A549 (cell line): ENCODE measurements around the gene PEX16. TPM values are rescaled to one million over a fixed set of nuclear protein-coding genes. Genes with fewer than 3 reads are reported as not detected.

Source experiments
- ATAC-seq, 2 experiments: fragments of 200-7000 bp in 1 of 2; fragments of >200 bp in 1 of 2; cut with Nextera tagmentation in 1 of 2; cut with Tn5 transposase in 1 of 2; 3 replicates each; pipeline versions ENCODE4 v1.8.0 to v1.9.1; 2018 to 2020; ENCODE audit warnings: mild to moderate bottlenecking in 1 of 2, moderate library complexity in 1 of 2
- CTCF ChIA-PET: fragments of 300-600 bp; sonication (Branson Sonifier 250); formaldehyde crosslinking; extraction: SDS; loops from one replicate; lab custom pipeline; 2021; ENCODE audit warnings: antibody characterized with exemption, inconsistent platforms; lab: Yijun Ruan, JAX
- POLR2A ChIA-PET: fragments of 350-600 bp; formaldehyde crosslinking; extraction: SDS; loops from one replicate; lab custom pipeline; 2021; ENCODE audit warnings: antibody characterized with exemption, inconsistent platforms; lab: Yijun Ruan, JAX
- DNase-seq, 2 experiments: peaks; one replicate each; pipeline versions ENCODE4 v3.0.0 to v3.0.0-alpha.2; 2011 to 2016; ENCODE audit warnings: low read depth in 1 of 2, low spot score in 1 of 2
- FAIRE-seq: peaks from 2 replicates; lab custom pipeline; 2011; peaks lifted over from hg19 to GRCh38; lab: Jason Lieb, UNC
- H3K27ac ChIP-seq, 2 experiments: fragments of >200 bp; sonication (Bioruptor Twin); formaldehyde crosslinking; 3 replicates each; pipeline ENCODE4 v1.5.1; 2016 to 2017
- H3K4me1 ChIP-seq: fragments of >200 bp; sonication (Bioruptor Twin); formaldehyde crosslinking; 3 replicates; pipeline ENCODE4 v1.6.1; 2016
- H3K4me2 ChIP-seq: fragments of >200 bp; sonication (Bioruptor Twin); formaldehyde crosslinking; 3 replicates; pipeline ENCODE4 v1.6.1; 2016
- H3K4me3 ChIP-seq: fragments of >200 bp; sonication (Bioruptor Twin); formaldehyde crosslinking; 3 replicates; pipeline ENCODE4 v1.5.1; 2016
- H3K9me3 ChIP-seq: fragments of >200 bp; sonication (Bioruptor Twin); formaldehyde crosslinking; 3 replicates; pipeline ENCODE4 v1.6.1; 2016
- CHD2 ChIP-seq: fragments of 150-350 bp; IDR thresholded peaks from 2 replicates; pipeline ENCODE4 v1.6.1; 2014; ENCODE audit warnings: low read length; ENCODE audit not compliant: partially characterized antibody
- EHF ChIP-seq: fragments of 250-450 bp; sonication (Bioruptor Pico); IDR thresholded peaks from 2 replicates; pipeline ENCODE4 v1.5.0; 2020; ENCODE audit warnings: mild to moderate bottlenecking
- FOSB ChIP-seq: fragments of 250-450 bp; sonication (Bioruptor Pico); IDR thresholded peaks from 2 replicates; pipeline ENCODE4 v1.5.0; 2020; ENCODE audit warnings: mild to moderate bottlenecking, moderate library complexity
- FOXS1 ChIP-seq: fragments of 250-450 bp; sonication (Bioruptor Pico); IDR thresholded peaks from 2 replicates; pipeline ENCODE4 v1.5.0; 2020; ENCODE audit warnings: mild to moderate bottlenecking, moderate library complexity
- JUN ChIP-seq, 2 experiments: fragments of >200 bp; sonication (Bioruptor Twin); formaldehyde crosslinking; IDR thresholded peaks; 2 replicates in 1 of 2; 3 replicates in 1 of 2; pipeline ENCODE4 v1.6.1; 2016 to 2017
- KDM5A ChIP-seq: fragments of 200-600 bp; sonication (generic); IDR thresholded peaks from 2 replicates; pipeline ENCODE4 v1.6.1; 2016; ENCODE audit warnings: antibody characterized with exemption, mild to moderate bottlenecking
- MAZ ChIP-seq: fragments of 150-350 bp; IDR thresholded peaks from 2 replicates; pipeline ENCODE4 v1.6.1; 2014; ENCODE audit warnings: antibody characterized with exemption, low read depth, low read length, borderline replicate concordance
- POLR2AphosphoS2 ChIP-seq: conservative IDR thresholded peaks from 2 replicates; pipeline ENCODE4 v1.6.1; 2012; ENCODE audit warnings: low read length, improper control_type of control experiment, inconsistent platforms
- RARB ChIP-seq: fragments of 250-450 bp; sonication (Bioruptor Pico); IDR thresholded peaks from 2 replicates; pipeline ENCODE4 v1.8.0; 2021; ENCODE audit warnings: mild to moderate bottlenecking, moderate library complexity
- RFX5 ChIP-seq: fragments of 450-650 bp; IDR thresholded peaks from 2 replicates; pipeline ENCODE4 v1.7.1; 2014; ENCODE audit warnings: antibody characterized with exemption, mild to moderate bottlenecking, moderate library complexity
- RNF2 ChIP-seq: fragments of 200-600 bp; sonication (generic); IDR thresholded peaks from 2 replicates; pipeline ENCODE4 v1.6.1; 2016; ENCODE audit warnings: low read depth, mild to moderate bottlenecking, antibody characterized with exemption, moderate library complexity, borderline replicate concordance
- TFCP2L1 ChIP-seq: fragments of 250-450 bp; sonication (Bioruptor Pico); IDR thresholded peaks from 2 replicates; pipeline ENCODE4 v1.5.0; 2021; ENCODE audit warnings: mild to moderate bottlenecking
- TP53 ChIP-seq: fragments of 250-450 bp; sonication (Bioruptor Pico); IDR thresholded peaks from 2 replicates; pipeline ENCODE4 v1.5.0; 2021; ENCODE audit warnings: mild to moderate bottlenecking, moderate library complexity
- WGBS: methylation state at CpG from one replicate; pipeline ENCODE4 v1.1.6; 2017; ENCODE audit errors: missing lambda C conversion rate; 5-methylcytosine and 5-hydroxymethylcytosine counted together
- polyA plus RNA-seq, 4 experiments: library from polyadenylated mRNA; depleted of rRNA in 3 of 4; stranded (reverse); fragments of >200 nt; fragmentation: RNase III in 1 of 4; extraction: RNeasy Plus Mini Kit Qiagen cat#74134 plus additional on column Dnase treatment in 1 of 4; gene quantifications; 2 replicates in 3 of 4; 3 replicates in 1 of 4; pipeline ENCODE4 v1.2.3, GENCODE V29; 2011 to 2017
- TF ChIP-seq, protein P1 (sequence below): IDR thresholded peaks from 2 replicates; pipeline ENCODE4 v1.6.1; 2012; ENCODE audit warnings: low read depth, borderline replicate concordance
- TF ChIP-seq, protein P2 (sequence below): fragments of 450-650 bp; IDR thresholded peaks from 2 replicates; pipeline ENCODE4 v1.6.1; 2014; ENCODE audit warnings: antibody characterized with exemption

Gene PEX16
- polyA plus RNA-seq, 2 of the 4 experiments (the other 2 are of a cell fraction) = 18.2 to 20.2 TPM

DNA sequence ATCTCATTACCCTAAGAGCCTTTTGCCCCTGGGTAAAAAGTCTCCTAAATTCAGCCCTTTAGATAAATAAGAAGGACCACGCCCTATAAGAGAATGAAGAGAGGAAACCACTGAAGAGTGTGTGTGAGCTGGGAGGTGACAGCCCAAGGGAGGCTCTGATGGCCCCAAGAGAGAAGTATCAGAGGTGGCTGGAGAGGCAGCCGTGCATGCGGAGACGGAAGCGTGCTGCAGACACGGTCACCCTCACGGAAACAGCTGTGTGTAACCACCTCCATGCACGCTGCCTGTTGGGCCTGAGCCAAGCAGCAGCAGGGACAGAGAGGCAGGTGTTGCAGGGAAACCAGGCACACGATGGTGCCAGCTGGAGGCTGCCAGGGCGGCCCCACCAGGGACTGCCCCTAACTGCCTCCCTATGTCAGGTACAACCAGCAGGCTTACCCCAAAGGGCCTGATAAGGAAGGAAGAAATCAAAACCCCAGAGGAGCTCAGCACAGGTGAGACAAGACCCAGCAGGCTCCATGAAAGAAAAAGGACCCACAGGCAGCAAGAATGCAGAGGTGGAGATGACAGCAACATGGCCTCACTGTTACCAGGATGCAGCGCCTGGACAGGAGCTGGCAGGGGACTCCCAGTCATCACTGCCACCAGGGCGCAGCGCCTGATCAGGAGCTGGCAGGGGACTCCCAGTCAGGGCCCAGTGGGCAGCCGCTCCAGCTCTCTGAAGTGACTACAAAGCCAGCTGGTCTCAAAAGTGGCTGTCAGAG lies 12.5 kb upstream of the PEX16 start:
- Histone ChIP-seq H3K27ac (no peak overlapping the region), H3K4me1 (peaks cover 11% of the 10 kb centered on the region), H3K4me3 (no peak overlapping the region), H3K9me3 (no peaks in the 10 kb centered on the region), H3K4me2 (no peak overlapping the region)
- ATAC-seq = peak in 1 of 2 experiments; percentile 4; a peak in 1 of 6 replicates
- no peak for DNase-seq
- no peak for TF ChIP-seq TFCP2L1 (CRISPR knock-in tag)
- ChIA-PET POLR2A (interaction anchor here (1.8 kb wide), 1 partner anchor 12 kb away, joined by 7 read pairs; the partner anchor contains the start of gene PEX16), CTCF (interaction anchor here (0.7 to 1.5 kb wide), 6 partner anchors 8 to 58 kb away, joined by 3 read pairs; partner anchors contain the start of gene LARGE2)
- WGBS = 86% methylated on average over 14 of the region's 14 CpGs
- no peak for FAIRE-seq

- Histone ChIP-seq H3K9me3 (no peaks in the 10 kb centered on the region), H3K27ac (no peak overlapping the region), H3K4me2 (no peak overlapping the region)
- DNase-seq (no peak), ATAC-seq (peak; percentile 26 to 41; a peak in 3 of 6 replicates)
- 66% methylated on average over 10 of the region's 10 CpGs for WGBS
- TF ChIP-seq FOSB (no peak), EHF (no peak), KDM5A (no peak), FOXS1 (CRISPR knock-in tag) (no peak), MAZ (no peak), POLR2AphosphoS2 (no peak), RFX5 (no peak), JUN (IDR thresholded peaks at IDR 0.05) (no peak), TP53 (CRISPR knock-in tag) (no peak), RARB (CRISPR knock-in tag) (no peak), RNF2 (no peak), CHD2 (no peak)
- TF ChIP-seq, protein P1, sequence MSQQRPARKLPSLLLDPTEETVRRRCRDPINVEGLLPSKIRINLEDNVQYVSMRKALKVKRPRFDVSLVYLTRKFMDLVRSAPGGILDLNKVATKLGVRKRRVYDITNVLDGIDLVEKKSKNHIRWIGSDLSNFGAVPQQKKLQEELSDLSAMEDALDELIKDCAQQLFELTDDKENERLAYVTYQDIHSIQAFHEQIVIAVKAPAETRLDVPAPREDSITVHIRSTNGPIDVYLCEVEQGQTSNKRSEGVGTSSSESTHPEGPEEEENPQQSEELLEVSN = no peak
- TF ChIP-seq, protein P2, sequence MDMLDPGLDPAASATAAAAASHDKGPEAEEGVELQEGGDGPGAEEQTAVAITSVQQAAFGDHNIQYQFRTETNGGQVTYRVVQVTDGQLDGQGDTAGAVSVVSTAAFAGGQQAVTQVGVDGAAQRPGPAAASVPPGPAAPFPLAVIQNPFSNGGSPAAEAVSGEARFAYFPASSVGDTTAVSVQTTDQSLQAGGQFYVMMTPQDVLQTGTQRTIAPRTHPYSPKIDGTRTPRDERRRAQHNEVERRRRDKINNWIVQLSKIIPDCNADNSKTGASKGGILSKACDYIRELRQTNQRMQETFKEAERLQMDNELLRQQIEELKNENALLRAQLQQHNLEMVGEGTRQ = no peak
- TF ChIP-seq, all 56 proteins: peak for 0
- FAIRE-seq = no peak
- H3K4me1 ChIP-seq = peaks cover 11% of the 10 kb centered on the region
- H3K4me3 ChIP-seq = no peak overlapping the region
- ChIA-PET CTCF (interaction anchor here (0.7 to 1.5 kb wide), 3 partner anchors 13 to 35 kb away, joined by 3 read pairs; no protein-coding TSS in a partner anchor), POLR2A (interaction anchor here (1.8 kb wide), 1 partner anchor 12 kb away, joined by 7 read pairs; the partner anchor contains the start of gene PEX16)
Measured at GRCh38 chr11:45929486-45930030, 11.9 kb upstream of the PEX16 start.

- DNase-seq = no peak
- H3K4me2 ChIP-seq = no peak overlapping the region
Measured at GRCh38 chr11:45928535-45929215, 11.0 kb upstream of the PEX16 start.

More at GRCh38 chr11:45928535-45929215, 11.0 kb upstream of the PEX16 start:
- ChIA-PET POLR2A (interaction anchor here (0.6 to 1.8 kb wide), 2 partner anchors 11 to 193 kb away, joined by 3 to 7 read pairs; partner anchors contain the start of gene PEX16), CTCF (interaction anchor here (0.8 to 1.9 kb wide), 3 partner anchors 11 to 78 kb away, joined by 3 to 9 read pairs (median 4); partner anchors contain the start of gene PEX16)
- TF ChIP-seq RARB (CRISPR knock-in tag) = no peak
- 0 out of 2 replicates have a peak, but pooled peaks have one; percentile 37 for TF ChIP-seq POLR2AphosphoS2
- FAIRE-seq (no peak), ATAC-seq (no peak)
- Histone ChIP-seq H3K27ac (no peak overlapping the region), H3K4me1 (peaks cover 11% of the 10 kb centered on the region), H3K9me3 (no peaks in the 10 kb centered on the region), H3K4me3 (no peak overlapping the region)
- WGBS = 90% methylated on average over 13 of the region's 13 CpGs
